RPMI7951 (cell line): ENCODE measurements around the gene C11orf52. TPM values are rescaled to one million over a fixed set of nuclear protein-coding genes. Genes with fewer than 3 reads are reported as not detected.
"Not testable (repeated sequence)": the region's sequence is repeated elsewhere in the genome, so short reads cannot be mapped to it uniquely, and the experiment has no call there.

ENCODE experiments used
- DNase-seq: peaks from one replicate; pipeline ENCODE4 v3.0.0-alpha.2; 2012; ENCODE audit warnings: low read depth
- total RNA-seq: library from RNA; depleted of rRNA; stranded (reverse); fragments of >200 nt; shearing (Covaris generic); gene quantifications from 2 replicates; pipeline ENCODE4 v1.2.3, GENCODE V29; 2014; rRNA removed

C11orf52 gene, protein sequence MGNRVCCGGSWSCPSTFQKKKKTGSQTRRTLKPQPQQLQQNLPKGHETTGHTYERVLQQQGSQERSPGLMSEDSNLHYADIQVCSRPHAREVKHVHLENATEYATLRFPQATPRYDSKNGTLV
- not detected in 2 replicates for total RNA-seq

DNA sequence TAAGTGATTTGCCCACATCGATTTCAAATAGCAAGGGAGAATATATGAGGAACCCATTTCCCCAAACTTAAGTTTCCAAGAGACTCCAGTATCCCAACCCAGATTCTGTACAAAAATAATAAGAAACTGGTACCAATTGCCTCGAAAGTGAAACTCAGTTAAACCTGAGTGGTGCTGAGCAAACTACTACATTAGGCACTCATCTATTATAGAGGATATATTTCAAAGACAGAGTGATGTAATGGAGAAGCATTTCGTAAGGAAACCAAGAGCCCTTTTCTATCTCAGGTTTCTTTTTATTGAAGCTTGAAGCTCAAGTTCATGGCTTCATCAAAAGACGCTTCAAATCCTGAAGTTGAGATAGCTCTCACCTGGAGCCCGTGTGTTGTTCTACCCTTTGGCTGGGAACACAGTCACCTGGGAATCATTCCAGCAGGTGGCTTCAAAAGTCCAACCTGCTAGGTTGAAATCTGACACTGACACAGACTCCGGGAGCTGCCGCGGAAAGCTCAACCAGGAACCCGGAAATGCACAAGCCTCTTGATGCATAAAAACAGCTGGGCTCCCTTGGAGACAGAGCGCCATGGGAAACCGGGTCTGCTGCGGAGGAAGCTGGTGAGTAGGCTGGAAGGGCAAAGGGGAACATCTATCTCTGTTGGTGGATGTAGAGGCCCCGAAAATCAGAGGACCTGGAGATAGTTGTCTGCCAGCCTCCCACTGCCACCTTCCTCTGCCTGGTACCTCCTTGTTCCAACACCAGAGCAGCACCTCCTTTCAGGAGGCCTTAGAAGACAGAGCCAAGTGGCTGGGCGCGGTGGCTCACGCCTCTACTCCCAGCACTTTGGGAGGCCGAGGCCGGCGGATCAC, at the start of gene C11orf52:
Gene C11orf52, plus strand, starts transcription at position 524 of the 867 bp plus-strand sequence. Its CDS starts 60 bp downstream, at position 584.
- no peak for DNase-seq

DNA sequence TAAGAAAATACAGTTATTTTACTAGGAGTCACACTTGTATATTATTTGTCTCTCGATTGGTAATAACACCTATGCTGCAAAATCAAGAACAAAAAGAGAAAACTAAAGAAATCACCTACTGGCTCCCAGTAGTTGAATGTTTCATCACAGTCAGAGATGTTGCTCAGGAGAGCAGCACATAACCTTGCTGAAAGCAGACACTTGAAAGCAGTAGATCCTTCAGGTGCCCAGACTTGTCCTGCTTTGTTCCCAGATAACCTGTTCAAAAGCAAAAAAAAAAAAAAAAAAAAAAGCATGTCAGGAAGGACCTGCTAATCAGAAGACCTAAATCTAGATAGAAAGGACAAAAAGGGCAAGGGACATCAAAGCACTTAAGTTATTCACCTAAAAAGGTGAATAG, 48.6 kb upstream of the C11orf52 start:
- no peak for DNase-seq

DNA sequence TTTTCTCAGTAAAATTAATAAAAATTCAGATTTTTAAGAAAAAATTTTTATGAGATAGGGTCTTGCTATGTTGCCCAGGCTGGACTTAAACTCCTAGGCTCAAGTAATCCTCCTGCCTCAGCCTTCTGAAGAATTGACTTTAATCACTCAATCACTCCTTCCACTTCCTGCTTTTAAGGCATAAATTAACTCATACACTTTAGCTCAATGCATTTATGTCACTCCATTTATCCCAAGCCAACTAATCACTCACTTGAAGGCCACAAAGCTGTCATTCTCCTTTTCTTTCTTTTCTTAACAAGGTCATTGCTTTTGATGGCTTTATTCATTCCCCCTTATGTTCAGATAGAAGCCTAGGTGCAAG, 48.2 kb upstream of the C11orf52 start:
- DNase-seq: no peak

DNA sequence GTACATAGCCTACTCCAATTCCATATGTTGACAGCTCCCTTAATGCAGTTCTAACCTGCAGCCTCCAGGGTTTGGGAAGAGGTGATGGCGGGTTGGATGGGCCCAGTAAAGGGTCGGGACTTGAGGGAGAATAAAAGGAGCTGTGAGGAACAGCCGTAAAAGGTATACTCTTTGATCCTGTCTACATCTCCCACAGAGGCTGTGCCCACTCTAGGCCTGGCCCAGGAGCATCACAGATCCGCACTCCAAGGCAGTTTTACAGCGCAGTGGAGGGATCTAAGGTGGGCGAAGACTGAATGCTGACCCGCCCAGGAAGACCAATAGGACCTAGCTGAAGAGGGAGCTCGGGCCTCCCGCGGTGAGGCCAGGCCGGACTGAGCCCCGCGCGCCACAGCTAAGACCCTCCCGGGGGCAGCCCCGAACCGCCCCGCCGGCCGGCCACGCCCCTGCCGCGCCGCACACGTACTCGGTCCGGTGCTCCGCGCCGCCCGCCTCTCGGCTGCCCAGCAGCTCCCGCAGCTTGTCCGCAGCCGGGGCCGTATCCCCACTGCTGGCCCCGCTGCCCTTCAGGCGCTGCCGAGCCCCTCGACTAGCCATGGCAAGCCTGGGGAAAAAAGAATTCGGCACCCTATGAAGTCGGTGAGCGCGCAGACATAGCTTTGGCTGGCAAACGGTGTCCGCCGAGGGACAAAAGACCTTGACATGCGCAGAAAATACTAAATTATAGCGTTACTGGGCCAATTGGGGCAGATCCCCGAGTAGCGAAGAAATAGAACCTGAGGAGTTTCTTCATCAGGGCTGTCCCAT, 47.6 kb upstream of the C11orf52 start, which contains the start of gene ALG9:
Gene ALG9, minus strand, starts transcription at position 696 of the 807 bp plus-strand sequence. Its CDS starts 99 bp downstream, at position 597.
- DNase-seq: peak; percentile 87

DNA sequence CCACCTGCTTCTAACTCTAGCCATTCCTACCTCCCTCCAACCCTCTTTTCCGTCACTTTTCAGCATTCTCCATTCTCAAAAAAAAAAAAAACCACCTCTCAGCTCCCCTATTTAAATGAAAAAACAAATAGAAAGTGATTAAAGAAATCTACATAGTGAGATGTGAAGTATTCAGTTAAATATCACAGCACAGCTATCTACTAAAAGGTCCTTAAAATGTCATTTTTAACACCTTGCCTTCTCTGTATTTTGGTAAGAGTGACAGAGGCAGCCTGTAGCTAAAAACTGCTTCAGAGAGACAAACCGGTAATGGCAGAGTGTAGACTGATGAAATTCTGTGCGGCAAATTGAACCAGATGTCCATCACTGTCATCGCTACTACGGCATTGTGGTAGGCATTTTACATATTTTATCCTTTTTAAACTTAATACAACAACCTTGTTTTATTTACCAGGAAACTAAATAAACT, 47.0 kb upstream of the C11orf52 start:
- no peak for DNase-seq

DNA sequence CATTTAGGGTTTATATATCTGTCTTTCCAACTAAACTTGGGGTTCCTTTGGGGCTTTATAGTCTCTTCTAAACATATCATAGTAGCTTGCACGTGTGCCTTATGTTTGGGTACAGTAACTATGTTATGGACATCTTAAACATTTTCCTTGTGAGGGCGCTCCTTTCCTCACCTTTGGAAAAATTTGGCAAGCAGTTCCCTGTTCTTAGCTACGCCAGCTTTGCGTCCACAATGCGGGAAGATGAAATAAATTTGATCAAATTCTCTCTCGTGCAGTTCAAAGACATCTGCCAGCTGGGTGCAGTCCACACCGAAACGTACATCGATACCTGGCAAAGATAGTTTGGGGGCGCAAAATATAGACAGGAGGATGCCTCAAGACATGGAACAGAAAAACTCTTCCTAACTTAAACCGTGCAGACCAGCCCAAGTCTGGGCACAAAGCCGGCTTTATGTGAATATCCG, 40.3 kb upstream of the C11orf52 start:
- no peak for DNase-seq

DNA sequence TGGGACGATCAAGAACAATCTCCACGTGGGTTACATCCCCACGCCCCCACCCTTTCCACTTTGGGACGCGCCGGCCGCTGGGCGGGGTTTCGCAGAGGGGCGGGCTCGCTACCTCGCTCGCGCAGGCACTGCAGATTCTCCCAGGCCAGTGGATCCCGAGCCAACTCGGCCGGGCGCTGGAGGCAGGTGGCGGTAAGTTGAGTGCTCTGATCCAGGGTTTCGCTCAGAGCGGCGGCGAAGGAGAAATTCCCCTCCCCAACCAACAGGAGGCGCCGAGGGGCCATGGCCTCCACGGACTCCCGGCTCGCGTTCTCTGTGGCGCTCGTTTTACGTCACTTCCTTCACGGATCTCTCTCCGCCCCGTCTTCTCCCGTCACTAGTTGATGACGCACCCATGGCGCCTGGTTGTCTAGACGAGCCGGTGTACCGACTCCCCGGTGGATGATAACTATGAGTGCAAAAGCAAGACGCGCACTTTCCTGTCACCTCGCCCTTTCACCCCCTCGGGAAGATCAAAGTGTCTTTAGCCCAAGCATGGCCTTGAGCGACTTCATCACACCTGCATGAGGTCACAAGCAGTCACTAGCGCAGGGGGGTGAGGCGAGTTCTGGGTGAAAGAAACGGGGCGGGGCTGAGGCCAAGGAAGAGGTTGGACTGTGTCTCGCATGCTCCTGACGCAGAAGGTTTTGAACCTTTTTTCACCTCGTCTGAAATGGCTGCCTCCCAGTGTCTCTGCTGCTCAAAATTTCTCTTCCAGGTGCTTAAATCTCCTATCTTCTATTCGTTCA, 39.7 kb upstream of the C11orf52 start, which contains the start of the genes CFAP68 and FDXACB1:
Gene CFAP68, plus strand, starts transcription at position 693 of the 788 bp plus-strand sequence. Its CDS starts 20 bp downstream, at position 713.
Gene FDXACB1, minus strand, starts transcription at position 317 of the 788 bp plus-strand sequence. Its CDS starts 33 bp downstream, at position 284.
- peak; percentile 96 for DNase-seq

DNA sequence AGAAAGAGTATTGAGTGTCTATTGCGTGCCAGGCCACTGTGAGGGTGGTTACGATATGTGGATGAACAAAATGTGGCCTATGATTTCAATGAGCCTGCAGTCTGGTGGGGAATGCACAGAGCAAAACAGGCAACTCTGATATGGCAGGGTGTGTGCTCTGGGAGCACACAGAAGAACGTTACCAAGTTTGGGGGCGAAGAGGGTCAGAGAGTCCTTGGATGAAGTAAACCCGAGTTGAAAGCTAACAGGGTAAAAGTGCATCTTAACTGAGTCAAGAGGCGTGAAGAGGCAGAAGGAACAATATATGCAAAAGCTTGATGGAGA, 39.1 kb upstream of the C11orf52 start:
- no peak for DNase-seq

DNA sequence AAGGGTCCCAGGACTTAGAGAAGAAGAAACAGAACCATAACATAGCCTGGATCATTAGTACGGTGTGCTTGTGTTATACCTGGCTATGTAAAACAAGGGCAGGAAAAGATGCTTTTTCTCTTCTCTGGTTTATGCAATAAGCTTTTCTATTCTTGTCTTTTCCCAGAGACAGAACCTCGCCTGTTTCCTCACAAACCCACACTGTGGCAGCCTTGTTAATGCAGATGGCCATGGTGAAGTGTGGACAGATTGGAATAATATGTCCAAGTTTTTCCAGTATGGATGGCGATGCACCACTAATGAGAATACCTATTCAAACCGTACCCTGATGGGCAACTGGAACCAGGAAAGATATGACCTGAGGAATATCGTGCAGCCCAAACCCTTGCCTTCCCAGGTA, 36.5 kb upstream of the C11orf52 start:
- no peak for DNase-seq

DNA sequence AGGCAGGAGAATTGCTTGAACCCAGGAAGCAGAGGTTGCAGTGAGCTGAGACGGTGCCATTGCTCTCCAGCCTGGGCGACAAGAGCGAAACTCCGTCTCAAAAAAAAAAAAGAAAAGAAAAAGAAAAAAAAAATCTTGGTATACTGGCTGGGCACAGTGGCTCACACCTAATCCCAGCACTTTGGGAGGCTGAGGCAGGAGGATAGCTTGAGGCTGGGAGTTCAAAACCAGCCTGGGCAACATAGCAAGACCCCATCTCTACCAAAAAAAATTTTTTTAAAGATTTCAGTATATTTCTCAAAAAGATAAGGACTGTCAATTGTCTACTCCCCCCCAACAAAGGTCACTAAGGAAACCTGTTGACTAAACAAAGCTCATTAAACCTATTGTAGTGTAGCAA, 33.7 kb upstream of the C11orf52 start:
- not testable (repeated sequence) for DNase-seq

DNA sequence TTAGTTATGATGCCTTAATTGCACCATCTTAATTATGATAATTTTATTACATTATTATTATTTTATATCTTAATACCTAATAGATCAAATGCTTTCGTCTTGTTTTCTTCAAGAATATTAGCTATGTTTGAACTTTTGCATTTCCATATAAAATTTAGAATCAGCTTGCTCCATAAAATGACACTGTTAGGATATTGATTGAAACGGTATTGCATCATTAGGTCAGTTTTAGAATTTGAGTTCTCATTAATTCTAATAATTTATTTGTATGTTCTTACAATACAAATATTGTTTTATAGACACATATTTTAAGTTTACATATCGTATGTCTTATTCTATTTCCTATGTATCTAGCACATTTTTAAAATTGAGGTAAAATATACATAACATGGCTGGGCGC, 32.7 kb upstream of the C11orf52 start:
- no peak for DNase-seq

DNA sequence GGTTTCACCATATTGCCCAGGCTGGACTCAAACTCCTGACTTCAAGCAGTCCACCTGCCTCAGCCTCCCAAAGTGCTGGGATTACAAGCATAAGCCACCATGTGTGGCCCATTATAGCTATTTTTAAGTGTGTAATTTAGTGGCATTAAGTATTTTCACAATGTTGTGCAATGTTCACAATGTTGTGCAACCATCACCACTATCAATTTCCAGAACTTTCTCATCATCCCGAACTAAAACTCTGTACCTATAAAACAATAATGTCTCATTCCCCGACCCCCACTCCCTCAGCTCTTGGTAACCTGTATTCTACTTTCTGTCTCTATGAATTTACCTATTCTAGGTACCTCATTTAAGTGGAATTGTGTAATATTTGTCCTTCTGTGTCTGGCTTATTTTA, 31.9 kb upstream of the C11orf52 start:
- no peak for DNase-seq

DNA sequence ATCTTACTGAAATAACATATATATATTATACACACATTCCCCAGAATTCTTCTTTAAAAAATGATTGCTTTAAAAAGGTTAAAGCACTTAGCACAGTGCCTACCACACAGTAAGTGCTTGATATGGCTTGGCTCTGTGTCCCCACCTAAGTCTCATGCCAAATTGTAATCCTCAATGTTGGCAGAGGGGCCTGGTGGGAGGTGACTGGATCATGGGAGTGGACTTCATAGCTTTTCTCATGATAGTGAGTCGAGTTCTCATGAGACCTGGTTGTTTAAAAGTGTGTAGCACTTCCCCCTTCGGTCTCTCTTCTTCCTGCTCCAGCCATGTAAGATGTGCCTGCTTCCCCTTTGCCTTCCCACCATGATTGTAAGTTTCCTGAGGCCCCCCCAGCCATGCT, 13.3 kb upstream of the C11orf52 start:
- no peak for DNase-seq

DNA sequence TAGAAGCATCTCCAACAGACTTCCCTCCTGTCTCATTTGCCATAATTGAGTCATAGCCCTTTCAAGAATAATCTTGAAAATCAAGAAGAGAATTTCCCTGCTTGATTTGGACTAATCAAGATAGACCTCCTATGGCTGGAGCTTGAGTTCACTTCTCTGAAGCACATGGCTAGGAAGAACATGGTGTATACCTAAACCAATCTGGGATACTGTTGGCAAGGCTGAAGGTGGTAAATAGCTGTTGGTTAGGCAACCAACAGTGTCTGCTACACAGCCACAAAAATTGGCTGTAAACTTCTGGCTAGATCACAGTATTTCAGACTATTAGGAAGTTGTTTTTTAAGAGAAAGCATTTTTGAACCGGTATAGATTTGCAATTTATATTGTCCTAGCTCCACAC, 12.0 kb upstream of the C11orf52 start:
- no peak for DNase-seq

DNA sequence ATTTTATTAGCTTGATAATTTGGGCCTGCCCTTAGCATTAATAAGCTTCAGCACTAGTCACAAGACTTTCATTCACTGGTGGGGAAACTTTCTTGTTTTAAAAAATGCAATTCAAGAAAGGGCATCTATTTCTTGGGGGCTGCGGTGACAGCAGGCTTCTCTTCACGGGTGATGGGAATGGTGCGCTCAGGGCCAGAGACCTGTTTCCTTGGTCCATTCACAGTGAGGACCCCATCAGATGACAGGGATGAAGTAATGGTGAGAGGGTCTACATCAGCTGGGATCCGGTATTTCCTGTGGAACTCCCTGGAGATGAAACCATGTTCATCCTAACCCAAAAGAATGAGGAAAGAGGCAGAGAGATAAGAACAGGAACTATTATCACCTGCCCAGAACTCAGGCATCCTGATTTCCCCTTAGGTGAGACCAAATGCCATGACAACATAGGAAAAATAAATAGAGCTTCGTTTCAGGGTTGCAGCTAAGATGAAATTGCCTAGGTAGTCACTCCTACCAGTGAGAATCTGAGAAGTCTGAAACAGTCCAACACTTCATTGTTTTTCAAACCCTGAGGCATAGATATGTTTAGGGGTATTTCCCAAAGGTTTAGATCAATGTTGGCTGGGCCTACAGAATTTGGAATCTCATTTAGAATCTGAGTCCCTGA, 9.9 kb upstream of the C11orf52 start:
- DNase-seq: no peak

DNA sequence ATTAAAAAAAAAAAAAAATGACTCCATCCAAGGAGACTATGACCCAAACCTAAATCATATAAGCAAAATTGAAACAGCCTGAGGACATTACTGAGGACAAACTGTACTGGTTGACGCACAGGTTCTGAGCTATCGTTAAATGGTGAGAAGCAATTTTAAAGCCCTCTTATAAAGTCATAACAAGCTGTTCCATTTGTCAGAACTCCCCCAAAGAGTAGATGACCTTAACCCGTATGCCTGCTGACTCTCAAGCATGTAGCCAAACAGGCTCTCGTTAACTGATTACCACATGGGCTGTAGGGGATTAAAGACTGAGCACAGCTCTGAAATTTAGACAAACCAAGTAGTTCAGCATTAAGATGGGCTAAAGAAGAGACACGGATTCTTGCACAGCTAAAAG, 9.3 kb upstream of the C11orf52 start:
- no peak for DNase-seq

DNA sequence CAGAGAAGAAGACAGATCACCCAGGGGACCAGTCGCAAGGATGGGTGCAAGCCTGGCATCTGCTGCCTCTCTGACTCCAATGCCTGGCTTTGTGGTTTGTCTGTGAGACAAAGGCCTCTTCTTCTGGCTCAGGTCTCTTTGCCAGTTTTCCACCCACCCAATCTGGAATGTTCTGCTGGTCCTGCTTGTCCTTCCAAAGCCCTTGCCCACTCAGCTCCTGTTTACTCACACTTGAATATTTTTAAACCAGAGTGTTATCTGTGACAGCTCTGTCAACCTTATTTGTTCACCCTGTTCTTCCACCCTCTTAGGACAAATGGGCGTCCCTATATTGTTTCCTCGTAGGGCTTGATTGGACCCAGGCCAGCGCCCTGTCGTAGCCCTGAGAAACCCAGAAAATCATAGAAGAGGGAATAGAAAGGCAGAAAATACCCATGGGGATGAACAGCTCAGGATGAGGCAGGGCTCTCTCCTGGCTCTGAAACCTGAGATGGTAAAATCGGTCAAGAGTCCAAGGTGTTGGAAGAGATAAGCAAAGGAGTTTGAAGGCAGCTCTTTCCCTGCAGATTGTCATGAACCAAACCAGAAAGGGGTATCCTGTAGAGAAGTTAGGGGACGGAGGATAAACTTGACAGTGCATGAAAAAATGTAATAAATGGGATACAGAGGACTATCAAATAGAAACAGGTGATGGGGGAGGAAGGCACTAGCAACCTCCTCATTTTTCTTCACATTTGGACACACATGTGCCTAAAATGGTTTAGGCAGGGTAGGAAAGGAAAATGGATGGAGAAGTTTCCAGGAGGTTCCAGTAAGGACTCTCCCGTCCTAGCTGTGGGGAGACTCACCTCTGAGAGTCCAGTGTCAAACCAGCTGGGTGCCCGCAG, 7.8 kb upstream of the C11orf52 start:
- DNase-seq: no peak

DNA sequence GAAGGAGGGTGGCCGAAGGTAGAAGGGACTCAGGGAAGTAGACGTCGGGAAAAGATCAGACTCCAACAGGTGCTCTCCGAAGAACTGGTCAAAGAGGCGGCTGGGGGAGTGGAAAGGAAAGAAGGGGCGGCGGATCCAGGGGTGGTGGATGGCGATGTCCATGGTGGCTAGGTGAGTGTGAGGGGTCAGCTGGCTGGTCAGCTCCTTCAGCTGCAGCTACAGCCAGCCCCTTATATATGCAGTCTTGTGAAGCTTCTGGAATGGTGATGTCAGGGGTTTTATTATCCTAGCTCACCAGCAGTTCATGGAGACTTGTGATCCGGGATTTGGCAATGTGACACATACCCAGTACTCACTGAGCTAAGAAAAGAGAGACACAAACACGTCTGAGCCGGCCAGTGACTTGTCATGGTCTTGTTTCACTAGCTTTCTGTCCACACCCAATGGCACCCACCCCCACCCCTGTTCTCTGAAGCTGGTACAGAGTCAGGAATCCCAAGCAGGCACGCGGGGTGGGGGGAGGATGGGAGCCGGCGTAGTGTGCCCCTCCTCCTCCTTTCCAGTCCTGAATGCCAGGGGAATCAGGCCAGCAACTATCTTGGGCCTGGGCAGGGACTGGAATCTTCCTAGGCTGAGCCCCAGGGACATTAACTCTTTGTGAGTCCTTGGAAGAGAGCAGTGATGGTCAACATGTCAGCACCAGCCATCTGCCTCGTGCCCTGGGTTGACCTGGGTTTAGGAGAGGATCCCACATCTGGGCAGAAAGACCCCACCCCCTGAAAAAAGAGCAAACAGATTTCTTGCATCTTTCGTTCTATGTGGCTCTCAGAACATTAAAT, 6.9 kb upstream of the C11orf52 start, which contains the start of gene CRYAB:
Gene CRYAB, minus strand, starts transcription at position 208 of the 839 bp plus-strand sequence. Its CDS starts 46 bp downstream, at position 162.
- DNase-seq: peak; percentile 41

DNA sequence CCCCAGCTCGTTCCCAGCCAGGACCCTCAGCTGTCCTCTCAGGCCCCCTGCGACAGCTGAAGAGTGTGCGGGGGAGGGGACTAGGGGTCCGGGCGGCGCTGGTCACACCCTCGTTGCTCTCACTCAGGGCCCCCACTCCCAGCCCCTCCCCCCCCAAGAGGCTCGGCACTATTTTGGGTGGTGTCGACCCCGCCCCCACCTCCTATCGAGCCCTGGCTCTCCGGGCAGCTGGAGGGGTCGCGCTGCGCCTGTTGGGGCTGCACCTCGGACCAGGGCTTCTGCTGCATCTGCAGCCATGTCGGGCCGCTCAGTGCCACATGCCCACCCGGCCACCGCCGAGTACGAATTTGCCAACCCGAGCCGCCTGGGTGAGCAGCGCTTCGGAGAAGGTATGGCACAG, 6.2 kb upstream of the C11orf52 start, which contains the start of gene HSPB2:
Gene HSPB2, plus strand, starts transcription at position 200 of the 400 bp plus-strand sequence. Its CDS starts 96 bp downstream, at position 296.
- DNase-seq: no peak
